GM21717 (cell line): ENCODE measurements around the gene PDS5A.
"Not testable (repeated sequence)": the region's sequence is repeated elsewhere in the genome, so short reads cannot be mapped to it uniquely, and the experiment has no call there.

Source experiments
- ATAC-seq: cut with Tn5 transposase; IDR thresholded peaks from one replicate; pipeline ENCODE4 v1.9.1; 2021; ENCODE audit warnings: mild to moderate bottlenecking, moderate library complexity; ENCODE audit not compliant: unreplicated experiment

PDS5A gene

DNA sequence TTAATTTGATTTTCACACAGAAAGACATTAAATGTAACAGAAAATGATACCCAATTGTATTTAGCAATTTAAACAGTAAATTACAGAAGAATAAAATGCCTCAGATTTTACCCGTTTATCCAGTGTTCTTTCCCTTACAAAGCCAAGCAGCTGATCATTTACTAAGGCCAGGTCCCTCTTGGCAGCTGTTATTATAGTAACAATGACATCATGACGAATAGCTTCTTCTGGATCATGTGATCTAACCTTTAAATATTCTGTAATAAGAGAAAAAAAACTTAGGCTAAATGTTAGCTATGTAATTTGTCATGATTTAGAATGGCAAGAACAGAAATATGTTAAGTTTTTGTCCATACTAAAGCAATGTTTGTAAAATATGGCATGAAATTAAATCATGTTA, 69.4 kb downstream of the PDS5A start:
- no peak for ATAC-seq

DNA sequence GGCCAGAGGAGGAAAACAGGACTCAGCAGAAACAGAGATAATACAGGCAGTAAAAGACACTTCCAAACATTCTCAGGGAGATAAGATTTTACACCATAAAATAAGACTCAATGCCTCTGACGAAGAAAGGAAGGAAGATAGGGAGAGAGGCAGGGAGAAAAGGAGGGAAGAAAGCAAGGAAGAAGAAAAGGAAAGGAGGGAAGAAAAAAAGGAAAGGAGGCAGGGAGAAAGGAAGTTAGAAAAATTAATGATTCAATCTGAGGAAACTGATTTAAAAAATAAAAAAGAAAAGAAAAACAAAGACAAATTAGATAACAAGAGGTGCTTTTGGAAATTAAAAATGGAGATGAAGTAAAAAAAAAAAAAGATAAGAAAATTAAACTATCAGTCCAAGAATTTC, 72.1 kb downstream of the PDS5A start:
- no peak for ATAC-seq

DNA sequence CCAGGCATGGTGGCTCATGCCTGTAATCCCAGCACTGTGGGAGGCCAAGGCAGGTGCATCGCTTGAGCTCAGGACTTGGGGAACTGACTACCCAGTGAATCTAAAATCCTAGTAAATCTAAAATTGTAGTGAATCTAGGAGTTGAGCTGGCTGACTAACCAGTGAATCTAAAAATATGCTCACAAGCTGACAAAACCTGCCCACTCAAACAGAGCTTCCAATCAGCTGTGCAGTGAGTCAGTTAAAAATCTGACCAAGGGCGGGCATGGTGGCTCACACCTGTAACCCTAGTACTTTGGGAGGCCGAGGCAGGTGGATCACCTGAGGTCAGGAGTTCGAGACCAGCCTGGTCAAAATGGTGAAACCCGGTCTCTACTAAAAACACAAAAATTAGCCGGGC, 72.7 kb downstream of the PDS5A start:
- not testable (repeated sequence) for ATAC-seq

DNA sequence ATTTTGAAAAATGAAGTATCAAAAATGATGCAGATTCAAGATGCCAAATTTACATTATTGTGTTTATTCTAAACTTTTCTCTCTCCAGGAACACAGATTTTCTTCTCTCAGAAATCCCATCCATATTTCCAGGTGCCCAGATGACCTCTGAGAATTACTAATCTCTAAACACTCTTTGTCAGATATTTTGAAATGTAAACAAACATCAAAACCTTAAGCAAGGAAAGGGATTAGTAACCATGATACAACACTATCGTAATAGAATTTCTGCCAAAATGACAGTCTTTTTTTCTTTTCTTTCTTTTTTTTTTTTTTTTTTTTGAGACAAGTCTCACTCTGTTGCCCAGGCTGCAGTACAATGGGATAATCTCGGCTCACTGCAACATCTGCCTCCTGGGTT, 76.7 kb downstream of the PDS5A start:
- no peak for ATAC-seq

DNA sequence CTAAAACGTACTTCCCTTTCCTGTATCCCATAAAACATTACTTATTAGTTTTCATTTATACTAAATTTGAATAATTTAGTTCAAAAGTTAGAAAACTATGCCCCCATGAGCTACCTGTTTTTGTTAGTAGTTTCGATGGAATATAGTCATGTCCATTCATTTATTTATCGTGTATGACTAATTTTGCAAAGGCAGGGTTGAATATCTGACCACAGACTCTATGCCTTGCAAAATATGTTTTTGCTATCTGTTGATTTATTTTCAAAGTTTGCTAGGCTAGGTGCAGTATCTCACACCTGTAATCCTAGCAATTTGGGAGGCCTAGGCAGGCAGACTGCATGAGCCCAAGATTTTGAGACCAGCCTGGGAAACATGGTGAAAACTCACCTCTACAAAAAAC, 78.4 kb downstream of the PDS5A start:
- no peak for ATAC-seq

DNA sequence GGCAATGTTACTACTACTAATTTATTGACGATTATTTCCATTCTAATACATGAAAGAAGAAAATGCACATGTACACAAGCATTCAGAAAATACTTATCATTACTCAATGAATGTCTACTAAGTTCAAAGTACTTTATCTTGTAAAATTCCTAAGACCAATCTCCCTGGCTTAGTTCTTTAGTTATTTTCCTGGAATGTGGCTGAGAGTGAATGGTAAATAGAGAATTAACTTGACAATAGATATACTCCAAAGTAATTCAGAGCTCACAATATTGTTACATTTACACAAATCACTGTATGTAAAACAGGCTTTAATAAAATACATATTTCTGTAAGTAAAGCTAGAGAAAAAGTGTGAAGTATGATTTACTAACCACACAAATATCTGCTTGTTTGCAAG, 79.7 kb downstream of the PDS5A start:
- no peak for ATAC-seq

DNA sequence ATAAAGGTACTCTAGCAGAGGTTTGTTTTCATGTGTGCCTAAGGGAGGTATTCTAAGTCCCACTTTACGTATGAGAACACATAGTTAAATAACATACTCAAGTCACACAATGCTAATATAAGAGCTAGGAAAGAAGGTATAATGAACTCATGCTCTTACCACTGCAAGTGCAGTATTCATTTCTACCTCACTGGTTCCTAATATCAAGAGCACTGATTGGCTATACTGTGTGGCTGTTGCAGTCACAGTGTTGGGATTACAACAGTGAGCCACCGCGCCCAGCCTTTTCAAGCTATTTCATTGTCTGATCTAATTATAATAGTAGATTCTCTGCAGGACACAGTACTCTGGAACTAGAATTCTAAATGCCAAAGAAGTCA, 84.0 kb downstream of the PDS5A start:
- ATAC-seq, result no peak

DNA sequence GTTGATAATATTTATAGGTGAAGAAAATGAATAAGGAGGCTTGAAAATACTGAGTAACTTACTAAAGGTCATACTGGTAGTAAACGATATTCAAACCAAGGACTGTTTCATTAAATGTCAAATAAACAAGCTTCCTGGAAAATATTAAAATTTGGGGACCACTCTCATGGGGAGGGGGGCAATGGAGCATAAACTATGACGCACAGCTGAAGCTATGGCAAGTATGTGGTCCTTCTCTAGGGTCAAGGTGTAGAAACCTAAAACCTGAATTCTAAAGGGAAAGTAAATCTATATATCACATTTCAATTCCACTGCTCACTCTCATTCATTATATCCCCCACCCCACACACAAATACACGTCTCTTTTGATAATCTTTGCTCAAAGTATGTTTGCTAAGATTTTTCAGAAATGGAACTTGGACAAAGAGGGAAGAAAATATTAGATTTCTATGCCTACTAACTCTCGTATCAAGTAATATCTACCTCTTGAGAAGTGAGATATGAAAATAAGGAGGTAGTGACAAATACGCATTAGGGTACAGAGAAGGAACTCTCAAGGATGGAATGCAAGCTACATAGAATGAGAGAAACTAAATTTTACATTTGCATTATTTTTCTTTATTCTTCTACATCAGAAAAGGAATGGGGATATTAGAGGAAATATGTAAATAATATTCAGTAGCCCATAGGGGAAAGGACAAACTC, 84.6 kb downstream of the PDS5A start:
- ATAC-seq, result no peak

DNA sequence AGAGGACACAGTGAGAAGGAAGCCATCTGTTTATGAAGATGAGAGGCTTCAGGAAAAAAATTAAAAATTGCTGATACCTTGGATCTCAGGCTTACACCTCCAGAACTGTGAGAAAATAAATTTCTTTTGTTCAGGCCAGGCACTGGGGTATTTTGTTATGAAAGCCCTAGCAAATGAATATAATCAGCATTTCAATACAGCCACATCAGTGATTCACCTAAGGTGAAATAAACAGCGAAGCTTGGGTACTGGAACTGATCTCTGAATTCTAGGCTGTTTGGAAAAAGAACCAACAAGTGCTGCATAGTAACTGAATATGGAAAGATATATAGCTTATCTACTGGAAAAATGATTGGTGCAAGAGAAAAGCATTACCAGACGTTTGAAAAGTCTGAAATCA, 88.5 kb downstream of the PDS5A start:
- no peak for ATAC-seq

DNA sequence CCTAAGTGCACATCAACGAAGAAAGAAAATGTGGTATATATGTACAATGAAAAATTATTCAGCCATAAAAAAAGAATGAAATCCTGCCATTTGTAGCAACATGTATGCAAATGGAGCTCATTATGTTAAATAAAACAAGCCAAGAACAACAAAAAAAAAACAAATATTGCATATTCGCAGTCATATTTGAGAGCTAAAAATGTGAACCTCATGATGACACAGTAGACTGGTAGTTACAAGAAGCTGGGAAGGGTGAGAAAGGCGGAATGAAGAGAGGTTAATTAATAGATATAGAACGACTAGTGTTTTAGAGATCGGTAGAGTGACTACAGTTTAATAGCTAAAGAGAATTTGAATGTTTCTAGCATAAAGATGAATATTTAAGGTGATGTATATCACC, 89.2 kb downstream of the PDS5A start:
- ATAC-seq, result no peak

DNA sequence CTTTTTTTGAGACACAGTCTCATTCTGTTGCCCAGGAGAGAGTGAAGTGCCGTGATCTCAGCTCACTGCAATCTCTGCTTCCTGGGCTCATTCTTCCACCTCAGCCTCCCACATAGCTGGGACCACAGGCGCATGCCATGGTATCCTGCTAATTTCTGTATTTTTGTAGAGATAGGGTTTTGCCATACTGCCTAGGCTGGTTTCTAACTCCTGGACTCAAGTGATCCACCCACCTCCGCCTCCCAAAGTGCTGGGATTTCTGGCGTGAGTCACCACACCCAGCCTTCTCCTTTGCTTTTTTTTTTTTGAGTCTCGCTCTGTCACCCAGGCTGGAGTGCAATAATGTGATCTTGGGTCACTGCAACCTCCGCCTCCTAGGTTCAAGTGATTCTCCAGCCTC, 94.1 kb downstream of the PDS5A start:
- ATAC-seq, result no peak

DNA sequence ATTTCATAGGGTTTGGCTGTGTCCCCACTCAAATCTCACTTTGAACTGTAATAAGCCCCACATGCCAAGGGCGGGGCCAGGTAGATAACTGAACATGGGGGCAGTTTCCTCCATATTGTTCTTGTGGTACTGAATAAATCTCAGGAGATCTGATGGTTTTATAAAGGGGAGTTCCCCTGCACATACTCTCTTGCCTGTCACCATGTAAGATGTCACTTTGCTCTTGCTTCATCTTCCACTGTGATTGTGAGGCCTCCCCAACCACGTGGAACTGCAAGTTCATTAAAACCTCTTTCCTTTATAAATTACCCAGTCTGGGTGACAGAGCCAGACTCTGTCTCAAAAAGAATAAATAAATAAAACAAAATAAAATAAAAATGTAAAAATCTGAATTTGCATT, 95.9 kb downstream of the PDS5A start:
- ATAC-seq, result no peak

DNA sequence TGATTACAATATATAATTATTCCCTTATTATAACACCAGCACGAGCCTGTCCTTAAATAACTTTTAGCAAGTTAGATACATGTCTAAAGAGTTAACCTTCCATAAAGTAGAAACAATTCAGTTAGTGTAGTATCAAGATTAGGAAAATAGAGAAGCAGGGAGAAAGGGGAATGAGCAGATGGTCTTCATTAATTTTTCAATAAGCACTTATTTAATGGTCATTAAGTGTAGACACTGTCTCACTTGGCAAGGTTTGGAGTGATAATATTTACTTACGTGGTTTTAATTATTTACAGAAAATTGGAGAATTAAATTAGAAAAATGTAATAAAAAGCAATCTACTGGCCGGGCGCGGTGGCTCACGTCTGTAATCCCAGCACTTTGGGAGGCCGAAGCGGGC, 99.7 kb downstream of the PDS5A start:
- ATAC-seq, result no peak

DNA sequence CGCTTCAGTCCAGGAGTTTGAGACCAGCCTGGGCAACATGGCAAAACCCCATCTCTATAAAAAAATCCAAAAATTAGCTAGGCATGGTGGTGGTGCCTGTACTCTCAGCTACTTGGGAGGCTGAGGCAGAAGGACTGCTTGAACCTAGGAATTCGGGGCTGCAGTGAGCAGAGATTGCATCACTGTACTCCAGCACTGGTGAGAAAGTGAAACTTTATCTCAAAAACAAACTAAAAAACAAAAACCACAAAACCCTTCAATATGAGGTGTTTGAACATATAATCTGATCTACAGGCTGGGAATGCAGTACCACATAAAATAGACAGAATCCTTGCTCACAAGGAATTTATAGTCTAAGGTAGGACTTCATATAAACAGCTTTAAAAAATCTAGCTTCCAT, 103.9 kb downstream of the PDS5A start:
- ATAC-seq, result no peak

DNA sequence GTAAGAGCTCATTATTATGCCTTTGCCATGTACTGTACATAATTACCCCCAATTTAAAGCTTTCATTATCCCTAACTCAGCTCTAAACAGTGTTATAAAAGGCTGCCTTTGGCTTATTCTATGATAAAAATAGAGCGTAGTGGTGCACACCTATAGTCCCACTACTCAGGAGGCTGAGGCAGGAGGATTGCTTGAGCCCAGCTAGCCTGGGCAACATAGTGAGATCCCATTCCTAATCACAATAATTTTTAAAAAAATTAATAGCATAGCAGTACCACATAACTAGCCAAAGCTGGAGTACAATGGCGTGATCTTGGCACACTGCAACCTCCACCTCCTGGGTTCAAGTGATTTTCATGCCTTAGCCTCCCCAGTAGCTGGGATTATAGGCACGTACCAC, 112.4 kb downstream of the PDS5A start:
- no peak for ATAC-seq

DNA sequence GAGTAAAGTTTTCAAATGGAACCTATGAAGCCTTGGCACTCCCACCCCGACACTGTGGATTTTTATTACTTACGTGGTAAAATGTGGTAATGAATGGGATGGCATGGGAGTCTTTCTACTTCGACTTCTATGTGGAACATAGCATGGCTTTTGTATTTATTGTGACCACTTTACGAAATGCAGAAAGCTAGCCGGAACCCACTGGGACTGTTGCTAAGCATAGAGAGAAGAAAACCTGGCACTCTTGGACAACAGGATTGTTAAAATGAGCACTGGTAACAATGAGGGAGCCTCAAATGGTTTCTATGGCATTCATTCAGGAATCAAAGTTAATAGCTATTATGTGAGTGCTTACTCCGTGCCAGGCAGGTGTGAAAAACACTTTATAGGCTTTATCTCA, 113.3 kb downstream of the PDS5A start:
- no peak for ATAC-seq

DNA sequence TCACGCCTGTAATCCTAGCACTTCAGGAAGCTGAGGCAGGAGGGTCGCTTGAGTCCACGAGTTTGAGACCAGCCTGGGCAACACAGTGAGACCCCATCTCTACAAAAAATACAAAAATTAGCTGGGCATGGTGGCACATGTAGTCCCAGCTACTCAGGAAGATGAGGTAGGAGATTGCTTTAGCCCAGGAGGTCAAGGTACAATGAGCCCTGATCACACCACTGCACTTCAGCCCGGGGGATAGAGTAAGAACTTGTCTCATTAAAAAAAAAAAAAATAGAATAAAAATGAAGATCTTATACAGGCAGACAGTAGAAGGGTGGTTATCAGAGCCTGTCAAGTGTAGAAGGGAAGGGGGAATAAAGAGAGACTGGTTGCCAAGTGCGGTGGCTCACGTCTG, 116.9 kb downstream of the PDS5A start:
- no peak for ATAC-seq

DNA sequence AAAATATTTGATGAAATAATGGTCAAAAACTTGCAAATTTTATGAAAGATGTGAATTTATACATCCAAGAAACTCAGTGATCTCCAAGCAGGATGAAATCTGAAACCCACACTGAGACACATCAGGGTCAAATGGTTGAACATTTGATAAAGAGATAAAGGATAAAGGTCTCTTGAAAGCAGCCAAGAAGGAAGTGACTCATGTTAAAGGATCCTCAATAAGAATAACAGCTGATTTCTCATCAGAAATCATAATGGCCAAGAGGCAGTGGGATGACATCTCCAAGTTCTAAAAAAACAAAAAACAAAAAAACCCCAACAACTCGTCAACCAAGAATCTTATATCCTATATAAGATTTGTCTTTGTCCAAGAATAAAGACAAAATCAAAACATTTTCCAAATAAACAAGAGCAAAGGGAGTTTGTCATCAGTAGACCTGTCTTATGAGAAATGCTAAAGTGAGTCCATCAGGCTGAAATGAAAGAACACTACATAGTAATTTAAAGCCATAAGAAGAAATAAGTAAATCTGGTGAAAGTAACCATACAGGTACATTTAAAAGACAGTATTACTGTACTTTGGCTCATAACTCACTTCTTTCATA, 121.7 kb downstream of the PDS5A start:
- no peak for ATAC-seq

DNA sequence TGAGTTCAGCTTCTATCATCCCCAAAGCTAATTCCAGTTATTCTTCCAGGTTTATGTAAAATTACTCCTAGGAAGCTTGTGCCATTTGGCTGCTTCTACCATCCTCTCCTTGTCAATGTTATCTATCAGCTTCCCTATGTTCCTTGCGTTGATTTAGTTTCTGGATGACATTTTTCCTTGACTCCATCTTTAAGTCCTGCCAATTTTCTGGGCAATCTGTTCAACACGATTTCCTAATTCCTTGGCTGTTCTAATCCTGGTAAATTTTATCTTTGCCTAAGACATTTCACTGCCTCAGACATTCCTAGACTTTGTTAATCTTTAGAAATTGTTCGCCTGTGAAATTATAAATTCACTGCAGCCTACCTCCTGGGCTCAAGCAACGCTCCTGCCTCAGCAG, 125.1 kb downstream of the PDS5A start:
- ATAC-seq, result no peak

DNA sequence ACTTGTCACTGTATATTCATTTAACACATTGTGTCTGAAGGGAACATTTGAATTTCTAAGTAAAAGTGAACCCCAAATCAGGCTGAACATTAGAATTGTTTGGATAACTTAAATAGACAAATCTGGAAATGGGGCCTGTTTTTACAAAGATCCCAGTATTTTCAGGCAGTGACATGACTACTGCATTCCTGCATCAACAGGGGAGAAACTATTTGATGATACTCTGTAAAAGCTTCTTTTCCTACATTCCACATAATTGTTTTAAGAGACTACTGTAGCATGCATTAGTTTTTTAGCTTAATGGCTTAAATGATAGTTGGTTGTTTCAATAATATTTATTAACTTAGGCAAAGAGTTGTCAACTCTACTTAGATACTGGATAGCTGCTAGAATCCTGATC, 127.0 kb downstream of the PDS5A start:
- no peak for ATAC-seq

DNA sequence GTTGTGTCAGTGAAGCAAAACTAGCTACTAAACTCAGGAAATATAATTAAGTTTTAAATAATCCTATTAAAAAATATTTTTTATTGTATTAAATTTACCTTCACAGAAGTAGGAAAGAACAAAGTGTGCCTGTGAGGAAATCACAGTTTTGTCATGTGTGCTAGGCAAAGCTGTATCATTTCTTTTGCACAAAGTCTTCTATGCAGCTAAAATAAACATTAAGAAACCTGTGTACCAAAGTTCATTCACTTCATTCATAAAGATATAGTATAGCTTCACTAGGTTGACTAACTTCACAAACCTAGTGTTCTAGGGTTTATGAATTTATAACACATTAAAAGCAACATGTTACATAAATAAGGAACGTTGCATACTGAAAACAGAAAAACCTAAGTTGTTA, 131.0 kb downstream of the PDS5A start:
- no peak for ATAC-seq

DNA sequence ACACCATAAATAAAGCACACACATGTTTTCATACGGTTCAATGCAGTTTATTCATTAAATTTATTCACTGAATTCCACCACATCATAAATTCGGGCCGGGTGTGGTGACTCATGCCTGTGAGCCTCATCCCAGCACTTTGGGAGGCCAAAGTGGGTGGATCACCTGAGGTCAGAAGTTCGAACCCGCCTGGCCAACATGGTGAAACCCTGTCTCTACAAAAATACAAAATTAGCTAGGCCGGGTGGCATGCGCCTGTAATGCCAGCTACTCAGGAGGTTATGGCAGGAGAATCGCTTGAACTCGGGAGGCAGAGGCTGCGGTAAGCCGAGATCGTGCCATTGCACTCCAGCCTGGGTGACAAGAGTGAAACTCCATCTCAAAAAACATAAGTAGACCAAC, 131.6 kb downstream of the PDS5A start:
- no peak for ATAC-seq

DNA sequence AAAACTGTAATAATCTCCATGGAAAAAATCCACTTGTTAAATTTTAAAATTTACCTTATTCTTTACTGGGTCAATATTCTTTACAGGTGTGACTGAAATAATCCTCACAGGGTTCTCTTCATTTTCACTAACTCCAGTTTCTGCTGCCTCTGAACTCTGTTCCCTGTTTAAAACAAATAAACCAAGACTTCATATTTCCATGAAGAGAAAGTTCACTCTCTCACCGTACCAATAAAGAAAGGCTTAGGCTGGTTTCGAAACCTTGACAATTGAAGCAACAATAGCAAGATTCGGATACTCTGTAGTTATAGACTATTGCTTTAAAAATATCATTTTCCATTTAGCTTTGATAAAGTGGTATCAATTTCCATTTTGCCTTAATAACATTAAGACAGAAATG, 135.8 kb downstream of the PDS5A start:
- ATAC-seq, result no peak
